ENCODE measurements around the gene DMAP1.
"Not testable (repeated sequence)": the region's sequence is repeated elsewhere in the genome, so short reads cannot be mapped to it uniquely, and the experiment has no call there.

The DMAP1 gene, protein sequence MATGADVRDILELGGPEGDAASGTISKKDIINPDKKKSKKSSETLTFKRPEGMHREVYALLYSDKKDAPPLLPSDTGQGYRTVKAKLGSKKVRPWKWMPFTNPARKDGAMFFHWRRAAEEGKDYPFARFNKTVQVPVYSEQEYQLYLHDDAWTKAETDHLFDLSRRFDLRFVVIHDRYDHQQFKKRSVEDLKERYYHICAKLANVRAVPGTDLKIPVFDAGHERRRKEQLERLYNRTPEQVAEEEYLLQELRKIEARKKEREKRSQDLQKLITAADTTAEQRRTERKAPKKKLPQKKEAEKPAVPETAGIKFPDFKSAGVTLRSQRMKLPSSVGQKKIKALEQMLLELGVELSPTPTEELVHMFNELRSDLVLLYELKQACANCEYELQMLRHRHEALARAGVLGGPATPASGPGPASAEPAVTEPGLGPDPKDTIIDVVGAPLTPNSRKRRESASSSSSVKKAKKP

DNA sequence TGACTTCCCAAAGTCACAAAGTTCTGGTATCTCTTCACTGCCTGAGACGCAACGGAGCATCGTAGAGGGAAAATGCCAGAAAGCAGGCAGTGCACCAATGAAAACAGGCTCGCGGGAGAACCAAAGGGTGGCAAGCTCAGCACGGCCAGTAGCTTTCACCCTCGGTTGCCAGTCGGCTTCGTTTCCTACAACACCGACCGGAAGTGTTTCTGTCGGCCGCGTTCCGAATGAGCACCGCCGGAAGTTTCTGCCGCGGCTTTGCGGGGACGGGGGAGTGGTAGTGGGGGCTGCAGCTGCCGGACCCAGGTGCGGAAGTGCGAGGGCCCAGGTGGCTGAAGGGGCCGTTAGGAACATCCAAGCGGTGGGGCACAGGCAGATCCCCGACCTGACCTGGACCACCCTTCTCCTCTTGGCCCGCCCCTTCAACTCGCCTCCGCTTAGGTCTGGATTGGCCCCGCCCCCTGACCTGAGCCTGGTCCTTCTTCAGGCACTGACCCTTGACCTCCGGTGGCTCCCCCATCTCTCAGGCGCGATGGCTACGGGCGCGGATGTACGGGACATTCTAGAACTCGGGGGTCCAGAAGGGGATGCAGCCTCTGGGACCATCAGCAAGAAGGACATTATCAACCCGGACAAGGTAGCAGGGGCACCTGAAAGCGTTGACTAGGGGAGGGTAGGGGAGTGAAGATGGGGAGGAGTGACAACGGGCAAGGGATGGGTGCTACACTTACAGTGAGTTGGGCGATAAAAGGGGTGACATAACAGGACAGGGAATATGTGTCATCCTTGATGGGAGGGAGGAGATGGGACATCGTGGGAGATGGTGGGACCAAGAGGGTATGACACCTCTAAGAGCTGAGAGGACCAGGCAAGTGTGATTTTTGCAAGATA, at the start of gene DMAP1:
DMAP1 (plus strand) TSS at position 250 of the 891 bp plus-strand sequence; CDS start at position 533, 283 bp downstream.
- in situ Hi-C loops (cut with HindIII; ENCODE audit: low sequenced_read_pairs): no loop called here

DNA sequence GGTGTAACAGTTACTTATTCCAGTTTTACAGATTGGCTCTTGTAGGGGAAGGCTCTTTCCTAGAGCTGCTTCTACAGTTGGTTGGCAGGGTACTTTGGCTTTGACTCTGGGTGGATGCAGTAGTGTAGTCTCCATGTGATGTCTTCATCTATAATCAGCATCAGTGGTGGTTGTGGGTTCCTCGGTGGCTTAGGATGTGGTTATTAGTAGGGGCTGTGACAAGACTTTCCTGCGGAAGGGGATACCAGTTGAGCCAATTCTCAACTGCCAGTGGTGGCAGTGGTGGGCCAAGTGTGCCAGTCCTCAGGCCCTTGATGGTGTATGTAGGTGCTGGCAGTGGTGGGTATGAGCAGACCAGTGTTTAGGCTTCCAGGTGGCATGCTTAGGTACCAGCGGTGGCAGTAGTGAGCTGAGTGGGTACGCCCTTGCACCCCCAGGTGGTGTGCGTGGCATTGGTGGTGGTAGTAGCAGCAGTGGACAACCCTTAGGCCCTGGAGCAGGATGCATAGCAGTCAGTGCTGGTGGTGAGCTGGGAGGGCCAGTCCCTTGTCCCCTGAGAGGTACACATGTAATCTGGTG, 44.7 kb upstream of the DMAP1 start:
- in situ Hi-C loops (cut with HindIII; ENCODE audit: low sequenced_read_pairs): no loop called here

DNA sequence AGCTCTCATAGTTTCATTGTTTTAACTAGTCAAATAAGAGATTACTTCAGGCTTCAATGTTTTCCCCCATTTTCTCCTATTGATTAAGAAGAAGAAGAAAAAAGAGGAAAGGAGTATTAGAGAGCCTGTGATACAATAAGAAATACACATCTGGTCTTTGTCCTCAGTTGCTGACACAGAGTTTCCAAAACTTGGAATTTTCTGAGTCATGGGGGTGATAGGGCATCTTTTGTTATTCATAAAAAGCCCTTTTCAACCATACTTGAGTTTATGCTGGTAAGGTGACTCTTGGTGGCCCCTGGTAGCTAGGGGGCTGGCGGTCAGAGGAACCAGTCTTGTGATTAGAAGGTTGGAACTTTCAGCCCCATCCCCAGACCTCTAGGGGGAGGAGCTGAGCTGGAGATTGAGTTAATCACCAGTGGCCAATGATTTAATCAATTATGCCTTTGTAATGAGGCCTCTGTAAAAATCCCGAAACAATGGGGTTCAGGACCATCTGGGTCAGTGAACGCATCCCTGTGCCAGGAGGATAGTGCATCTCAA, 42.9 kb upstream of the DMAP1 start:
- in situ Hi-C loops (cut with HindIII; ENCODE audit: low sequenced_read_pairs): no loop called here

DNA sequence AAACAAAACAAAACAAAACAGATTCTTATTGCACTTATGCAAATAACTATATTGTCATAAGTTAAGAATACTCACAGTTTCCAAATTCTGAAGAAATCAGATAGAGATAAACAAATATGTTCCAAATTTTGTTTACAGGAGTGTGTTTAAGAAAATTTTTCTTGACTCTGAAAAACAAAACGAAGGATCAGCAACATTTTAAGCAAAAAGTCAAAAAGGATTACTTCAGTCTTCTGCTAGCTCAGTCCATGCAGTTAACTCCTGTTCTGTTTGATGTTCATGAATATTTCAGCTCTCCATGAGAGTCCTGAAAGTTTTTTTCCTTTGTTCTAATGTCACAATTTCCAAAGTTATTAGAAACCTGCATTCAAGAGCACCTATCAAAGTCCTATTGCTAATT, 38.6 kb upstream of the DMAP1 start:
- in situ Hi-C loops (cut with HindIII; ENCODE audit: low sequenced_read_pairs): no loop called here

DNA sequence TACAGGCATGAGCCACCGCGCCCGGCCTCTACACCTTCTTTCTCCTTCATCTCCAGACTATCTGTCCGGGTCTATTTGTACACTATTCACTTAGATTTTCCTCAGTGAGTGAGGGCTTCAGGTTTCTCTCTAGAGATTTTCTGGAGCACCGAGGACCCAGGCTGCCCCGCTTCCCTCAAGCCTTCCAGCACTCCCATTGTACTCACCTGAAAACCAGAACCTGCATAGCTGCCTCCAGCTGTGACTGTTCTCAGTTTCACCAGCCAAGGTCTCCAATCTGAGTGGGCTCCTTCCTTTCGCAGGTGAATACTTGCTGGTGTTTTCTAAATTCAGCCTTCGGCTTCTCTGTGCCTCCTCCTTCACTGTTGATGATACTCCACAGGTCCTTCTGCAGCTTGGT, 12.9 kb upstream of the DMAP1 start:
- in situ Hi-C loops (cut with HindIII; ENCODE audit: low sequenced_read_pairs): no loop called here

DNA sequence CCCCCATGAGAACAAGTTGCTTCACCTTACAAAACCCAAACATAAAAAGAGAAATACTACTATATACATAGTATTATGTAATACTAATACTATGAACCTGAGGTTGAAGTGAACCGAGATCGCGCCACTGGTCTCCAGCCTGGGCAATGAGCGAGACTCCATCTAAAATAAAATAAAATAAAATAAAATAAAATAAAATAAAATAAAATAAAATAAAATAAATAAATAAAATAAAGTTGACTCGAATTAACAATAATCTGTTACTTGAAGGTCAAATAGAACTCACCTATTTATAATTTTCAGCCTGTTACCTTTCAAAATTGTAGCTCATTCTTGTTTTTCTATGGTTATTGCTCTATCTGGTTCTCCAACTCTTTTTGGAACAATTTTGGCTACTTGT, 6.7 kb upstream of the DMAP1 start:
- in situ Hi-C loops (cut with HindIII; ENCODE audit: low sequenced_read_pairs): not testable (repeated sequence)

DNA sequence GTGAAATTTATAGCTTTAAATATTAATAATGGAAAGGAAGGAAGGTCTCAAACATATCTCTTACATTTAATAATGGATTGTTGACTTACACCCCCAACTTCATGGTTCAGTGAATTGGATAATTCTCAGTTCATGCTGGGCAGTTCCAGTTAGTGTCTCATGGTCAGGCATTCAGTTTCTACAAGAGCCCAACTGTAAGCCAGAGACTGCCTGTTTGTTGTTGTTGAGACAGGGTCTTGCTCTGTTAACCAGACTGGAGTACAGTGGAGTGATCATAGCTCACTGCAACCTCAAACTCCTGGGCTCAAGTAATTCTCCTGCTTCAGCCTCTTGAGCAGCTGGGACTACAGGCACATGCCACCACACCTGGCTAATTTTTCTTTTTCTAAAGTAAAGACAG, 5.0 kb upstream of the DMAP1 start:
- in situ Hi-C loops (cut with HindIII; ENCODE audit: low sequenced_read_pairs): no loop called here

DNA sequence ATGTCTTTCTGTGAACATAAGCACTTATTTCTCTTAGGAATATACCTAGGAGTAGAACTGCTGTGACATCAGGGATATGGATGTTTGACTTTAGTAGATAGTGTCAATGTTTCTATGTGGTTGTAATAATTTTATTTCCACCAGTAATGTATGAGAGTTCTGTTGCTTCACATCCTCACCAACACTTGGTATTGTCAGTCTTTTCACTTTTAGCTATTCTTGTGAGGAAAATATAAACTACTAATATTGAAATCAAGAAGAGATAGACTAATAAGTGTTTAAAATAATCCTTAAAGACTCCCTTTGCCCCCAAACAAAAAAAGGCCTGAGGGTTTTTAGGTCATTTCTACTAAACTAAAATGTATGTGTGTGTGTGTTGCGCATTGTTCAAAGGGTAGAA, 2.7 kb upstream of the DMAP1 start:
- in situ Hi-C loops (cut with HindIII; ENCODE audit: low sequenced_read_pairs): no loop called here

DNA sequence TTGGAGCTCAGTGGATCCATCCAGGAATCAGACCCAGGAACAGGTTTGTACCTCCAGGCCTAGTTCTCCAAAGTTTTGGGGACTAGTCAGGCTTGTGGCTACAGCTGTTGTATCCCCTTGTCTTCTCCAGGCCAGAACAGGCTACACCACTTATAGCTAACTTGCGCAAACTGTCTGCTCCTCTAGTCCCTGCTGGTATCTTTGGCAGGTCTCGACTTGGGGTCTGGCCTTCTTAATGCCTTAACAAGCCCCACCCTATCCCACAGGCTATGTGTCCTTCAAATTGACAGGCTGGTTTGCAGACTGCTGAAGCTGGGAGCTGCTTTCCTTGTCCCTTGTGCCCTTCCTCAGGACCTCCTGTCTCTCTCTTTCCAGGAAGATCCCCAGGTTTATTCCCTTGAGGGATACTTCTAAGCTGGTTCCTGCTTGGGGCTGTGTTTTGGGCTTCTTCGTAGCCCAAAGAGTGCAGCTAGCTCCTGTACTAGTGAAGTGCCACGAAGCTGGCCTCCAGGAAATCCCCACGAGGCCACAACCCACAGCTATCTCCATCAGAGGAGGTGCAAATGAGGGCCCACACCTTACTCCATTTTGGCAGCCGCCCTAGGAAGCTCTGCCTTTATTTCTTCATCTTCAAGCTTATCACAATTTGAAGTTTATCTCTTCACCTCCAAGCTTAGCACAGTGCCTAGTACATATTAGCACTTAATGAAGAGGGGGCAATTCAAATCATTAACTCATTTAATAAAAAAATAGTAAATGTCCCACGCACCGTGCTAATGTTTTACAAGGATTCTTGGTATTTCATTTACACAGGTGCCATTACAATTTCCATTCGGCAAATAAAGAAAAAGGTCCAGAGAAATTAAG, 683 bp upstream of the DMAP1 start:
- in situ Hi-C loops (cut with HindIII; ENCODE audit: low sequenced_read_pairs): no loop called here

DNA sequence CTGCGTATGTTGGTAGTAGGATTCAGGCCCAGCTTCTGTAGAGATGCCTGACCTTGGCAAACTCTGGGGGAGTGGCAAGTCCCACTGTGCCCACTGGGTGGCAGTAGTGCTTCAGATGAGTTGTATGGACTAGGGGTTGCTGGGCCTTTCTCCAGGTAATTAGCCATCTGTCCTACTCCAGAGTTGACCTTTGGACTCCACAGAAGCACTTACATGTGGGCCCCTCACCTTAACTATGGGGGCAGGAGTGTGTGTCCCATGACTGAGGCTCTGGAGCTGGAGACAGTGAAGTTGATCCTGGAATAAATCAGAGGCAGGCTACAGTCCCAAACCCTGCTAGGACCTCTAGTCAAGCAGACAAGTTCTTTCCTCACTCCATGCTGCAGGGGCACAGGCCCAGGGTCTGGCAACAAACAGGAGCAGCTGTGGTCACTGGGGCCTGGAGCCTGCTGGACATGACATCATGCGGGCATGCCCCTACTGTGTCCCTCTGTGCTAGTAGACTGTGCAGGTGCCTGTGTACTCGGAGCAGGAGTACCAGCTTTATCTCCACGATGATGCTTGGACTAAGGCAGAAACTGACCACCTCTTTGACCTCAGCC, 4.6 kb downstream of the DMAP1 start:
- in situ Hi-C loops (cut with HindIII; ENCODE audit: low sequenced_read_pairs): no loop called here

DNA sequence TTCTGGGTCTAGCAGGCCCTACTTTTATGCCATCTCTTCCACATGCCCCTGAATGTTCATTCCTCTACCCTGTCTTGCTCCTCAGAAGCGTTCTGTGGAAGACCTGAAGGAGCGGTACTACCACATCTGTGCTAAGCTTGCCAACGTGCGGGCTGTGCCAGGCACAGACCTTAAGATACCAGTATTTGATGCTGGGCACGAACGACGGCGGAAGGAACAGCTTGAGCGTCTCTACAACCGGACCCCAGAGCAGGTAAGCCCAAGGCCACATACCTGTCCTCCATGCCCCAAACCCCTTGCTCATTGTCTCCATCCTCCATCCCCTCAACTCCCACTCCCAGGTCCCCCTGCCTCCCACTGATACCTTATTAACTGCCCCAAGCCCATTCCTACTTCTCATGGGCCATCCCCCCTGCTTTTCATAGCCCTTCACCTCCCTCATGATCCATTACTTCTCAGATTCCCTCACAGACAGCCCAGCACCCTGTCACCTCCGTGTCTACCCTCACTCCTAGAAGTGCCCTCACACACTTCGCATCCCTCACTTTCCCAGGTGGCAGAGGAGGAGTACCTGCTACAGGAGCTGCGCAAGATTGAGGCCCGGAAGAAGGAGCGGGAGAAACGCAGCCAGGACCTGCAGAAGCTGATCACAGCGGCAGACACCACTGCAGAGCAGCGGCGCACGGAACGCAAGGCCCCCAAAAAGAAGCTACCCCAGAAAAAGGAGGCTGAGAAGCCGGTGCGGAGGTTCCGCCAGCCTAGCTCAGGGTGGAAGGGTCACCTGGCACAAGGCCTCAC, 5.4 kb downstream of the DMAP1 start:
- in situ Hi-C loops (cut with HindIII; ENCODE audit: low sequenced_read_pairs): no loop called here

DNA sequence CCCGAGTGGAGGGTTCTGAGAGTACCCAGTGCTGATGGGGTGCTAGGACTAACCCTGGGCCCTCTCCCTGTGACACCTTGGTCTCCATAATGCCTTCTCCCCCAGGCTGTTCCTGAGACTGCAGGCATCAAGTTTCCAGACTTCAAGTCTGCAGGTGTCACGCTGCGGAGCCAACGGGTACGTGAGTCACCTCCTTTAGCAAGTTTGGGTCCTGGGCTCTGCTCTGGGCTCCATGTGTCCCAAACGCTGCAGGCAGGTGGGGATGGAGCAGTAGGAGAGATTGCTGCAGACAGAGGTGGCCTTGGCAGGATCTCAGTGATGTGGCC, 6.0 kb downstream of the DMAP1 start:
- in situ Hi-C loops (cut with HindIII; ENCODE audit: low sequenced_read_pairs): no loop called here

DNA sequence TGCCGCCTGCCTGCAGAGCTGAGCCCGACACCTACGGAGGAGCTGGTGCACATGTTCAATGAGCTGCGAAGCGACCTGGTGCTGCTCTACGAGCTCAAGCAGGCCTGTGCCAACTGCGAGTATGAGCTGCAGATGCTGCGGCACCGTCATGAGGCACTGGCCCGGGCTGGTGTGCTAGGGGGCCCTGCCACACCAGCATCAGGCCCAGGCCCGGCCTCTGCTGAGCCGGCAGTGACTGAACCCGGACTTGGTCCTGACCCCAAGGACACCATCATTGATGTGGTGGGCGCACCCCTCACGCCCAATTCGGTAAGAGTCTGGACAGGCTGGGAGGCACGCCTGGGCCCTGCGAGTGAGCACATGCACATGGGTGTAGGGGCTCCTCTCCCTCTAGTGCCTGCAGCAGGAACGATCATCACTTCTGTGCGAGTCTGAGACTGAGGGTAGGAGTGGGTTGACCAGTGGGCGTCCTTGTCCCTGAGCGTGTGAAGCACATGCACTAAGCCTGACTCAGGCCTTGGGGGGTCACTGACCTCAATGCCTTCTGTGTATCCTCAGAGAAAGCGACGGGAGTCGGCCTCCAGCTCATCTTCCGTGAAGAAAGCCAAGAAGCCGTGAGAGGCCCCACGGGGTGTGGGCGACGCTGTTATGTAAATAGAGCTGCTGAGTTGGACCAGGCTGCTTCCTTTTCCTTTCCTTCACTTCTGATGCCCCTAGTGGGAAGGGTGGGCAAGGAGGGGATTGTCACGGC, 6.9 kb downstream of the DMAP1 start:
- in situ Hi-C loops (cut with HindIII; ENCODE audit: low sequenced_read_pairs): no loop called here

DNA sequence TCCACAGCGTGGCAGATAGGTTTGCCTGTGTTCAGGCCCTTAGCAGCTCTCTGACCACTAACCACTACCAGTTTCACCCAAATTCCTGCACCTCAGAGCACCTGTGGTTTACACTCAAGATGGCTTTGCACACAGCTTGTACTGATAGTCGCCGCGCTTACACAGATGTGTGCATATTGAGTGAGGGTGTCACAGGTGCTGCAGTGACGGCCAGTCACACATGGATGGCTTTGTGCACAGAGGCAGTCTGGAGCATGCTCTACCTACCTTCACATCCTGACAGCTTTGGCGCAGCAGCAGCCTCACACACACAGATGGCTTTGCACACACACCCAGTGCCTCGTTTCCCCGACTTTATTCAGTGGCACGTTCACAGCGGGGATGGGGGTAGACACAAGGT, 7.5 kb downstream of the DMAP1 start:
- in situ Hi-C loops (cut with HindIII; ENCODE audit: low sequenced_read_pairs): no loop called here

DNA sequence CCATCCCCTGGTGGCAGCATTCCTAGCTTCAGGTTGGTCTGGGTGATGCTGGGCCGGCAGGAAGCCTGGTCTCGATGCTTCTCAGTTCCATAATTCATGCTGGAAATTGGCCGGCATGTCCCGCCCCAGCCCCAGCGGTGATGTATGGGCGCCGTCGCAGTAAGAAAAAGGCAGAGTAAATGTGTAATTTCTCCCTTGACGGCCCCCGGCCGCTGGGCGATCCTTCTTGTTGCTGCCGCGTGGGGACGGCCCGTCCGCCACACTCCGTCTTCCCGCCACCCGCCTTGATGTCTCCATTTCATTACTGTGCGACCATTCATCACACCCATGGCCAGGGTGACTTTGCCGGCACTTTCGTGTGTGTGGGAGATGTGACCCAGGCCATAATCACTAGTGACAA, 8.5 kb downstream of the DMAP1 start:
- in situ Hi-C loops (cut with HindIII; ENCODE audit: low sequenced_read_pairs): no loop called here

DNA sequence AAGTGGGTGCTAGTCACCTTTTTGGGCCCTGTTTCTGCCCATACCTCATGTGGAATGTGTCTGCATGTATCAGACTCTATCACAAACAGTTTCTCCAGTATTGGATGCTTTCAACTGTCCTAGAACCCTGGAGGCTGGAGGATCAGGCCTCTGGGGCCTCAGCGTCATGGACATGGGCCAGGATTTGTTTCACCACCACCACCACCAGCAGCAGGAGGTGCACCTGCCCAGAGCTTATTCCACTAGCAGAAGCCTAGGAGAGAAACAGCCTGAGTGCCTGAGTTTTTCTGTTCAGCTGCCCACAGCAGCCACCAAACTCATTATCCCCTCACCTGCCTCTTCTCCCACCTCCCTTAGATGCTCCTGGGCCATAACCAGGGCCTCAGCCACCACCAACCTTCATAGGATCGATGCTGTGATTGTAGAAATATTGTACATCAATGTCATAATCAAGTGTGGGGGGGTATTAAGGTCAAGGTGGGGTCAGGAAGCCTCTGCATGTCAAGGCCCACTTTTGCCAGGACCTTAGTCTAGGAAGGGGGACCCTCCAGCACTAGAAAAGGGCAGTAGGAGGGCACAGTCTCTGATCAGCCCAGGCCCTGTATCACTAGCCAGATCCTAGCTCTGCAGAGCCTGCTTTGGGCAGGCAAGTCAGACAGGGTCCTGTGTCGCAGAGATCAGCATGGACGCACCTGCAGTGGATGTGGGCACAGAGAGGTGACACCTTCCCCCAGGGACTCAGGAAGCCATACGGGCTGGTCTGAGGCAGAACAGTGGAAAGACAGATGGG, 9.3 kb downstream of the DMAP1 start:
- in situ Hi-C loops (cut with HindIII; ENCODE audit: low sequenced_read_pairs): no loop called here

DNA sequence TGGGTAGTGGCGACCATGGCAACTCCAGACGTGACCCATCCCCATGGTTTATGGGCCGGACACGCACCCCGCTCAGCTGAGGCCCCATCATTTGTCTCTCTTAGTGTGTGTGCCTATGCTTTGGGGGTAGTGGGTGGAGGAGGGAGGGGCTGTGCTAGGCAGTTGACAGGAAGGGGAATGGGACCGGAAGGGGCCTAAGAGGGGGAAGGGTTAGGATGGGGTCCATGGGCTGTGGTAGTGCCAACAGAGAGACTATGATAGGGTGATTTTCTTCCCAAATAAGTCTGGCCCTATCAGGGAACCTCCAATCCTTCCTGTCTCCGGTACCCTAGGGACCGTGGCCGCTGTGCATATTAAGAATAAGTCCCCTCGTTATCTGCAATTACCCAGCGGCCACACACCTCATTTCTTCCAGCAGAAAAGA, 9.9 kb downstream of the DMAP1 start:
- in situ Hi-C loops (cut with HindIII; ENCODE audit: low sequenced_read_pairs): no loop called here

DNA sequence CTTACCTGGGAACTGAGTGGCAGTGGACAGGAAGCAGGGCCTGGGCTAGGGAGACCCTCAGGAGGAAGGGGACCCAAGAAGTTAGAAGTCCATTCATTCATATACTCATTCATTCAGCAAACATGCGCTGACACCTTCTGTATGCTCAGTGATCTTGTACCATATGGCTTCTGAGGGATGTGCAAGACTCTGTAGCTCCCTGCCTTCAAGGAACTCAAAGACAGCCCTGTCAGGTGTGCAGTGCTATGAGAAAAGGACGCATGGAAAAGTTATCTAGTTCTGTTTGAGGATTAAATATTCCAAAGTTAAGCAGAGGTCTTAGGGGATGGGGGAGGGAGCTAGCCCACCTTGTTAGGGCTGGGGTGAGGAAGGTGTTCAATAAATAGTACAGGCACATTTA, 12.5 kb downstream of the DMAP1 start:
- in situ Hi-C loops (cut with HindIII; ENCODE audit: low sequenced_read_pairs): no loop called here
